ENCODE data around the gene SHISA2. TPM values are rescaled to one million over a fixed set of nuclear protein-coding genes. Genes with fewer than 3 reads are reported as not detected.

Gene SHISA2
- total and polyA plus RNA-seq, 2 experiments from 2014 or later: 0.32 to 0.43 TPM

- peaks cover 3% of the 10 kb centered on the region; the same call in 1 of the 2 replicates for H3K4me1 ChIP-seq (ENCODE audit: insufficient read depth)
- peaks cover 10% of the 10 kb centered on the region; the same call in 1 of the 2 replicates for H3K27me3 ChIP-seq (replicated peaks; ENCODE audit: insufficient read depth)
- no peaks in the 10 kb centered on the region for H4K20me1 ChIP-seq (ENCODE audit: insufficient read depth)
- 77 to 78% methylated on average over 5 of the region's 5 CpGs for WGBS, 2 experiments (ENCODE audit: low coverage in 1 of 2, low lambda C conversion rate in 2 of 2, missing lambda C conversion rate in 2 of 2)
- no peaks in the 10 kb centered on the region for H3K9me2 ChIP-seq (ENCODE audit: insufficient read depth)
- H3K79me2 ChIP-seq (ENCODE audit: insufficient read depth): no peaks in the 10 kb centered on the region
- no peak overlapping the region for H3K4me3 ChIP-seq
- in situ Hi-C loops (cut with MboI): loop anchor here (5.0 kb wide), 1 partner anchor 484 kb away; no protein-coding TSS in a partner anchor
- H3K27ac ChIP-seq: no peak overlapping the region
- no peak overlapping the region for H2AFZ ChIP-seq
- H3K36me3 ChIP-seq (ENCODE audit: low read depth): no peaks in the 10 kb centered on the region
- H3K4me2 ChIP-seq (ENCODE audit: unreplicated experiment): no peak overlapping the region
- TF ChIP-seq EZH2 (IDR thresholded peaks at IDR 0.05; ENCODE audit: insufficient read depth, poor library complexity, severe bottlenecking): no peak
- TF ChIP-seq EZH2phosphoT487 (IDR thresholded peaks at IDR 0.05; ENCODE audit: insufficient read depth, low read depth): no peak
- peaks cover 7% of the 10 kb centered on the region; the same call in 1 of the 2 replicates for H3F3A ChIP-seq (ENCODE audit: insufficient read depth)
- H3K9me3 ChIP-seq (ENCODE audit: low read depth): no peaks in the 10 kb centered on the region
- H3K9ac ChIP-seq: no peak overlapping the region
- DNase-seq: no peak
These were observed 9.4 kb upstream of the SHISA2 start for GRCh38 chr13:26061256-26061655.

- no peak overlapping the region for H3K27ac ChIP-seq
- H3K9ac ChIP-seq: no peak overlapping the region
- in situ Hi-C loops (cut with MboI): loop anchor here (5.0 kb wide), 1 partner anchor 483 kb away; no protein-coding TSS in a partner anchor
- H3K4me3 ChIP-seq: no peak overlapping the region
- H3K36me3 ChIP-seq (ENCODE audit: low read depth): no peaks in the 10 kb centered on the region
- H2AFZ ChIP-seq: no peak overlapping the region
- no peak for DNase-seq
- H4K20me1 ChIP-seq (ENCODE audit: insufficient read depth): no peaks in the 10 kb centered on the region
- no peaks in the 10 kb centered on the region for H3K9me3 ChIP-seq (ENCODE audit: low read depth)
- peaks cover 7% of the 10 kb centered on the region; the same call in 1 of the 2 replicates for H3F3A ChIP-seq (ENCODE audit: insufficient read depth)
- no peak overlapping the region for H3K4me2 ChIP-seq (ENCODE audit: unreplicated experiment)
- no peaks in the 10 kb centered on the region for H3K79me2 ChIP-seq (ENCODE audit: insufficient read depth)
- TF ChIP-seq EZH2phosphoT487 (IDR thresholded peaks at IDR 0.05; ENCODE audit: insufficient read depth, low read depth) (no peak), EZH2 (IDR thresholded peaks at IDR 0.05; ENCODE audit: insufficient read depth, poor library complexity, severe bottlenecking) (no peak)
- peaks cover 3% of the 10 kb centered on the region; the same call in 1 of the 2 replicates for H3K4me1 ChIP-seq (ENCODE audit: insufficient read depth)
- H3K9me2 ChIP-seq (ENCODE audit: insufficient read depth): no peaks in the 10 kb centered on the region
- 76 to 78% methylated on average over 4 of the region's 4 CpGs for WGBS, 2 experiments (ENCODE audit: low coverage in 1 of 2, low lambda C conversion rate in 2 of 2, missing lambda C conversion rate in 2 of 2)
- H3K27me3 ChIP-seq (replicated peaks; ENCODE audit: insufficient read depth): peaks cover 18% of the 10 kb centered on the region
These were observed 8.5 kb upstream of the SHISA2 start for GRCh38 chr13:26060357-26060756.

DNA sequence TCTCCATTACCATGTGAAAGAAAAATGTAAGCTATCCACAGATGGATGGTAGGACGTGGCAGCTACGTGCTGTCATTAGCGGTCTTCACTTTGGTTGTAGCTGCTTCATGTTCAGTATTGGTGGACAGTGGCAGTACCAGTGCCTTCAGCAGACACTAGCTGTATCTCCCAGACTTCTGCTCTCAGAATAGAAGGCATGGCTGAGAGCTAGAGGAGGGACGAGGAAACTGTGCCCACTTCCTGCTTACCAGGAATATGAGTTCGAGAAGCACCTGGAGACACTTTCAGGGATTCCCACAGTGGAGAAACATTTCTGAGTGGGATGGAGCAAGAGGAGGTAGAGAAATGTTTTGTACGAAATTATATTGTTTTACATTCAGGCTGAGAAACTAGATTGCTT is 6.9 kb upstream of the SHISA2 start:
- Histone ChIP-seq H3K4me3 (no peak overlapping the region), H3K9me3 (ENCODE audit: low read depth) (no peaks in the 10 kb centered on the region), H3K9me2 (ENCODE audit: insufficient read depth) (no peaks in the 10 kb centered on the region), H3K27ac (no peak overlapping the region), H3K27me3 (replicated peaks; ENCODE audit: insufficient read depth) (peaks cover 23% of the 10 kb centered on the region), H3F3A (ENCODE audit: insufficient read depth) (peaks cover 7% of the 10 kb centered on the region; the same call in 1 of the 2 replicates), H2AFZ (no peak overlapping the region), H4K20me1 (ENCODE audit: insufficient read depth) (no peaks in the 10 kb centered on the region), H3K4me1 (ENCODE audit: insufficient read depth) (peaks cover 3% of the 10 kb centered on the region; the same call in 1 of the 2 replicates), H3K9ac (no peak overlapping the region), H3K4me2 (ENCODE audit: unreplicated experiment) (no peak overlapping the region), H3K79me2 (ENCODE audit: insufficient read depth) (no peaks in the 10 kb centered on the region), H3K36me3 (ENCODE audit: low read depth) (no peaks in the 10 kb centered on the region)
- WGBS, 2 experiments (ENCODE audit: low coverage in 1 of 2, low lambda C conversion rate in 2 of 2, missing lambda C conversion rate in 2 of 2): 40 to 49% methylated on average over 6 of the region's 6 CpGs
- TF ChIP-seq EZH2phosphoT487 (IDR thresholded peaks at IDR 0.05; ENCODE audit: insufficient read depth, low read depth) (no peak), EZH2 (IDR thresholded peaks at IDR 0.05; ENCODE audit: insufficient read depth, poor library complexity, severe bottlenecking) (no peak)
- no peak for DNase-seq
- in situ Hi-C loops (cut with MboI): no loop called here

GRCh38 chr13:26054896-26055295 is 3.1 kb upstream of the SHISA2 start:
- Histone ChIP-seq H3K4me1 (ENCODE audit: insufficient read depth) (no peaks in the 10 kb centered on the region), H3K27me3 (replicated peaks; ENCODE audit: insufficient read depth) (peaks cover 57% of the 10 kb centered on the region), H3K79me2 (ENCODE audit: insufficient read depth) (no peaks in the 10 kb centered on the region), H3K9me3 (ENCODE audit: low read depth) (no peaks in the 10 kb centered on the region), H3K27ac (no peak overlapping the region), H3K9me2 (ENCODE audit: insufficient read depth) (no peaks in the 10 kb centered on the region), H3K36me3 (ENCODE audit: low read depth) (no peaks in the 10 kb centered on the region), H3K4me3 (no peak overlapping the region), H3K4me2 (ENCODE audit: unreplicated experiment) (no peak overlapping the region), H3F3A (ENCODE audit: insufficient read depth) (no peaks in the 10 kb centered on the region), H4K20me1 (ENCODE audit: insufficient read depth) (no peaks in the 10 kb centered on the region), H2AFZ (no peak overlapping the region), H3K9ac (no peak overlapping the region)
- in situ Hi-C loops (cut with MboI): no loop called here
- DNase-seq: no peak
- TF ChIP-seq EZH2phosphoT487 (IDR thresholded peaks at IDR 0.05; ENCODE audit: insufficient read depth, low read depth) (no peak), EZH2 (IDR thresholded peaks at IDR 0.05; ENCODE audit: insufficient read depth, poor library complexity, severe bottlenecking) (no peak)
